ENCODE data around the gene ARHGEF4.
A peak's percentile ranks its signal among the peaks of the same experiment; 100 is the strongest.

ARHGEF4 gene, protein sequence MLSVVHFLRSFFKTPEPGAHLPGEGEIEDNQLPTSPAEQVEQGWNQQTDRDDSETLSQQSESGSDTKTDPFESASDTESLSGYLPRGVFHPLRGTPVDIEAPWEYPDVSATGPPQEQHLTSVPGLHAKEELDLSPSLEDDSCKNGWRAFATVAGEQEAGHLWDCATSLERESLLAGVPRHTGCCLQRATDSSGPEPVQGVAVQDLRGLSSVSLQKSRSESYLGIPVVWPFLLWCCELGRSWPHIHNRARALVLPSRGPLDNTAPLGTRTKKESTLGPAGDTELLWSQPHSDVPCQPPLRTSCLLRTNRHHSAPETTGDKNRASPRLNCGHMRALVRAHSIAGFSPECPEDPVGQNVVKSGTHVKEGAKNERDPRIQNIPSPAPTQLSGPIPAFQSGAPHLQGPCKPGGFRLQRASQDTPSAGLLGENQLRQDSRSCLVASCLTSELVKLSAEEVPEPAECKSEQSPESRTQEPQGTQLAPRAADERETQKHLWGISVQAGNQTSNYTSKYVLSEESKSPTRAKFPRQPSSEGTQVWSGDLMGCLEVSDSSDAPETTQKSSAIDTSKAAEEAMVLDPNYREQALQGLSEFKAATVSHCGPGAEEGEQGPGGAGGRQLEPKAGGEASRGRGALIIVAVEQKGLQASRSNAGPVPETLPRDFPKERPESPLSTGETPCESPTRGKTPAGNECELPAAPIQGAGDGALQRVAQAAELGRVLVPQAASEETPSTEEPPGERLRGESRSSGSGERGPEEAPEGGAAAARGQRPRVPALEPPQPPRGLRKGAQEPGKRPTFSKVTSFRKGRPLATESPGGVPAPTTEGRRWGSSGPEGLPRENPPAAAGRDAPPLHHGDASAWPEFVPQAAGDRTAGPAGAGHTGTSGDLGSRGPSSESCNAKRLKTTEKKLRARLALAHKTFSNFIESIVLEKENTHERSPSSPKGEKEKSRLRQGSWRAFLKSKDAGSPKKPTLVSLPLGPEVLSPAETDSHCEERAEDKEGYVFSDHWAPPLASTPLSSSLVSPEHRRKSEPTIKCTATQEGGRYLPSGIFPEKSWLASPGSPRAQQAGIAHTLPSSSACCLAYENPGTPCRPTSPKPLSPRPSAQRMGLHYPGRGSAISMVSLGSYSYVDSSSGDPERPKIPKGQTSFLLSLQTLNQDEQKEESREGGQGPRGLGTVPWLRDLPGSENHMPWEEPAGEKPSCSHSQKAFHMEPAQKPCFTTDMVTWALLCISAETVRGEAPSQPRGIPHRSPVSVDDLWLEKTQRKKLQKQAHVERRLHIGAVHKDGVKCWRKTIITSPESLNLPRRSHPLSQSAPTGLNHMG (N-terminal part only)

DNA sequence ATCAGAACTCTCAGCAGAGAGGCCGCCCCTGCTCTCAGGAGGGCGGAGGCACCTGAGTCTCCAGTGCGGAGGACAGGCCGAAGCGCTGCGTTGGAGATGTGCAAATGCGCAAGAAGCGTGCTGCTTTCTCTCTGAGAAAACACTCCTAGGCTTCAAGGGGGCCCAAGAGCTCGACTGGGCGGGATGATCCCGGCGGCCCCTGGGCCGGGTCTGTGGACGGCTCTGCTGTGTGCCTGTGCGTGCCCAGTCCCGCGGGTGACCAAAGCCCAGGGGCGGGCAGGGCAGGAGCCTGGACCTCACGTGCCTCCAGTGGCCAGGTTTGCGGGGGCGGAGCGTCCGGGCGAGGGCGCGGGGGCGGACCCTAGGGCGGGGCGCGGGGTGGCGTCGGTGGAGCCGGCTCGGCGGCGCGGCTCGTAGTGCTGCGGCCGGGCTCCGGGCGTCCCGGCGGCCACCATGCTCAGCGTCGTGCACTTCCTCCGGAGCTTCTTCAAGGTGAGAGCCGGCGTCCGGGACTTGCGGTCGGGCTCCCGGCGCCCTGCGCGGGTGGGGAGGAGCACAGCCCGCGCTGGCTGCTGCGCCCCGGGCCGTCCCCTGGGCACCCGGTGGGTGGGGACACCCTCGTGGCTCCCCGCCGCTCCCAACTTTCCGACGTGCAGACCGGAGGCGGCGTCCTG, at the start of gene ARHGEF4:
Gene ARHGEF4, plus strand, starts transcription at position 414 of the 674 bp plus-strand sequence. Its CDS starts 40 bp downstream, at position 454.
- peak in 2 of 3 donors; percentile 3 to 25 for DNase-seq

DNA sequence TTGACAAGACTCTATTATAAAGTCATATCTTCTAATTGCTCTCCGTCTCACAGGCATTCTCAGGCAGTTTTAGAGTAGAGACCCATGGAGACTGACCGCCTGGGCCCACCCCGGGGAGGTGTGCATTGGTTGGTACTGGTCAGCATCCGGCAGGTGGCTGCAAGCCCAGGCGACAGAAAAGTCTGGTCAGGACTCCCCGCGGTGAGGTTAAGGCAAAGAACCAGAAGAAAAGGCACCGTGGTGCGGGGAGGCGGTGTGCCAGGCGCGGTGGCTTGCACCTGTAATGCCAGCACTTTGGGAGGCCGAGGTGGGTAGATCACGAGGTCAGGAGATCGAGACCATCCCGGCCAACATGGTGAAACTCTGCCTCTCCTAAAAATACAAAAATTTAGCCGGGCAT, 48.9 kb upstream of the ARHGEF4 start:
- DNase-seq, result no peak

DNA sequence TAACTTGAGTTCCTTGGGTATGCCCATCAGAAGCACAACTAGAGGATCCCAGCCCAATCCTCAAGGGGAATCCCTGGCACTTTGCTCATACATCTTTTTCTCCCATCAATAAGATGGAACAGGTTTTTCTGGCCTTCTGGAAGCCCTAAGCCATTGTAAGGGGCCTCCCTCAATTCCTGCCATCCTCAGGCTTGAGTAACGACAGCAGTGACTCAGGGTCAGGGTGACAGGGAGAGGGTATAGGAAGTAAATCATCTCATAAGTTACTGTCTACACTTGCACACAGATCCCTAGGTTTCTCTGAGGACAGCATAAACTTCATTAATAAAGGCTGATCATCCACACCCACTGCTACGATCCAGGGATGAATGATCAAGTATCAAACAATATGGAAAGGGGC, 46.4 kb upstream of the ARHGEF4 start:
- DNase-seq, result no peak

DNA sequence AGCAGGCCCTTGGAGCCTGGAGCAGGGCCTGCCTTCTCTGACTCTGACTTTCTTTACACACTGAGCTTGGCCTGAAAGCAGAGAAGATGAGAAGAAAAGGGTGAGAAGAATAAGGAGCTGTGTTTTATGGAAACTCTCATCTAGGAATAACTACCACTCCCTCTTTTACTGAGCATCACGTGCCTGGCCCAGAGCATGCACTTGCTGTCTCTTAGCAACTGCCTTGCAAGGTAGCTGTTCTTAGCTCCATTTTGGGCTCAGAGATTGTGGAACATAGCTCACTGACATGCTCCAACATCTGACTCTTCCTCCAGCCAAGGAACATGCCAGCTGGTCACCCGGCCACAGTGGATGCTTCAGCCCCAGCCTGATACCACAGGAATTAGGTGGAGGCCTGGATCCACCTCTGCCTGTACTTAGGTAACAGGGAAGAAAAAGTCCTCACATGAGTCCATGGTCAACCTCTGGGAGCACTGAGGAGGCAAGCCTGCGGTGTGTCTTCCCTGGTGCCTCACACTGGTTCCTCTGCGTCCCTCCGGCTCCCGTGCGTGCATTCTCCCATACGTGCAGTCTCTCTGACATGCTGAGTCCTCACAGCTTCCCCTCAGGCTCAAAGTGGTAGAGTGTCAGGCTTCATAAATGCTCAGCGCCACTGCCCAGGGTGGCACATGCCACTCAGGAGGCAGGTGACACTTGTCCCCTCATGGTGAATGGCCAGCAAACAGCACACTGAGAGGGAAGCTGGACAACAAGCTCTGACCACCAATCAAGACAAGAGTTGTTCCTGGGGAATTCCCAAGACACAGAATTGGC, 45.7 kb upstream of the ARHGEF4 start:
- no peak for DNase-seq

DNA sequence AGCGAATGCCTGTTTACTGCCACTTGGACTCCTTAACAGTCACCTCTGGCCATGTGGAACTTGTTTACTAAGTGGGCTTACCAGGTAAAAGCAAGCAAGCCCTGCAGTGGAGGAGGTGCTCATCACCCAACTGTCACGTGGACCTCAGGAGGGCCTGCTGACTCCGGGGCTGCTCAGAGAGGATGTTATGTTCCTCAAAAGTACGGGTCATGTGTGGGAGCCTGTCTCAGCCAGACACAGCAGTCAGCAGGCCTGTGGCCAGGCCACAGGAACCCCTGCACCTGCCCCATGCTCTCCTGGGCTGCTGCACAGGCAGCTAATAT, 45.1 kb upstream of the ARHGEF4 start:
- peak; percentile 21 to 47 (median 32) for DNase-seq

DNA sequence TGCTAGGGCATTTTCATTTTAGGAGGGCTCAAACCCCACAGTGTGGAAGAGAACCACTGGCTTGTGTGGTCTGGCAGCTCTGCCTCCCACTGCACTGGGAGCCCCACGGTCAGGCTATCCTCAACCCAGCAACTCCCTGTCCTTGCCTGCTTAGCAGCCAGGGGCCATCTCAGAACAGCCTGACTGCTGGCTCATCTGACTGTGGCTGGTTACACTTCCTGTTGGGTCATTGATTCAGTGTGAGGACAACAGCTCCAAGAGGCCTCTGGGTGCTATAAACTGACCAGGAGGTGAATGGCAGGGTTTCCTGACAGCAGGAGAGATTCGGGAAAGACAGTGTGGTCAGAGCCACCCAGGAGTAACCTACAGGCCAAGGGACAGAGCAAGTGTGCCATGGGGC, 41.3 kb upstream of the ARHGEF4 start:
- peak; percentile 20 to 32 (median 22) for DNase-seq

DNA sequence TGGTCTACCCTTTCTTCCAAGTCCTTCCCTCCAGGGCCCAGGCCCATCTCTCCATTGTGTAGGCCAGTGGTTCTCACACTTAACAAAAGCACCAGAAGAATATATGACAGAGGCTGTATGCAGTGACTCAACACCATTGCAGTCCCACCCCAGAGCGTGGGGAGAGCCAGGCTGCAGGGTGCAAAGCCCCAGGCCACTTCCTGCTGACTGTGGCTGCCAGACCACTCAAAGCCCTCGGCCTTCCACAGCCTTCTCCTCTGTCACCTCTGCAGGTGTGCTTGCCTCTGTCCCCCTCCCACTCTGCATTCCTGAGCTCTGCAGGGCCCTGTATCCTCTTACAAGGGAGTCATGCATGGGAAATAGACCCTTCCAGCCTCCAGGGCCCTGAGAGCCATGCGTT, 40.4 kb upstream of the ARHGEF4 start:
- no peak for DNase-seq

DNA sequence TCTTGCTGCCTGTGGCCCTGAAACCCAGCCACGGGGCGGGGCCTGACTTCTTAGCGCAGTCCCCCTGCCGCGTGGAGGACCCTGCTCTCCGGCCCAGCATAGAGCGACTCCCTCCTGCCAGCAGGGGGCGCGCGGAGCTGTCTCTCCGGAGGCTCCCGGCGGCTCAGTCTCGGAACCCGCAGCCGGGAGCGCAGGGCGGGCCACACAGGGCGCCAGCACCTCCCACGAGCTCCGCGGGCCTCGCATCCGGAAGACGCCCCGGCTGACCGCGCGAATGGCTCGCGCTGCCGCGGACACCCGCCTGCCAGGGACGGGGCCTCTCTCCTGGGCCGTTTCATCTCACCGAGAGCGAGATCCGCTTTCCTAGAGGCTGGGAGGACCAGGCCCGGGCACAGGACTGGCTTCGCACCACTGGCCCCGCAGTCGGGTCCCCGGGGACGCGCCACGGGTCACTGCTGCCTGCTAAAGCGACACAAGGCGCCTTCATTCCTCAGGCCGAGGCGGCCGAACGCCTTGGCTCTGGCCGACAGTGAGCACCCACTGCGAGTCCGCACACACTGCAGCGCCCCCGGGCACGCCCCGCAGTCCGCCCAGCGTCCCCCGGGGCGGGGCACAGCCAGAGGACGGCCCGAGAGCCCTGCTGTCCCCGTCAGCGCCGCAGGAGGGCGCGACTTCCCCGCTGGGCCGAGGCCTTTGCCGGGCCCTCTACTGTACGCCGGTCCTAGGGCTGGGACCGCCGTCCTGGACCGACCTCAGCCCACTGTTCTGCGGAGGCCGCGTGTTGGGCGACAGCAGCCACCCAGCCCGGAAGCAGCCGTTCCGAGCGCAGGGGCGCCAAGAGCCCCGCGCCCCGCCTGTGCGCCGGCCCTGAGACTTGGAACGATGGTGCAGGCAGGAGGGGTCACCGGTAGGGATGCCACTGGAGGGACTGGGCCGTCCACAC, 39.0 kb upstream of the ARHGEF4 start:
- DNase-seq, result peak; percentile 92 to 98 (median 96)

DNA sequence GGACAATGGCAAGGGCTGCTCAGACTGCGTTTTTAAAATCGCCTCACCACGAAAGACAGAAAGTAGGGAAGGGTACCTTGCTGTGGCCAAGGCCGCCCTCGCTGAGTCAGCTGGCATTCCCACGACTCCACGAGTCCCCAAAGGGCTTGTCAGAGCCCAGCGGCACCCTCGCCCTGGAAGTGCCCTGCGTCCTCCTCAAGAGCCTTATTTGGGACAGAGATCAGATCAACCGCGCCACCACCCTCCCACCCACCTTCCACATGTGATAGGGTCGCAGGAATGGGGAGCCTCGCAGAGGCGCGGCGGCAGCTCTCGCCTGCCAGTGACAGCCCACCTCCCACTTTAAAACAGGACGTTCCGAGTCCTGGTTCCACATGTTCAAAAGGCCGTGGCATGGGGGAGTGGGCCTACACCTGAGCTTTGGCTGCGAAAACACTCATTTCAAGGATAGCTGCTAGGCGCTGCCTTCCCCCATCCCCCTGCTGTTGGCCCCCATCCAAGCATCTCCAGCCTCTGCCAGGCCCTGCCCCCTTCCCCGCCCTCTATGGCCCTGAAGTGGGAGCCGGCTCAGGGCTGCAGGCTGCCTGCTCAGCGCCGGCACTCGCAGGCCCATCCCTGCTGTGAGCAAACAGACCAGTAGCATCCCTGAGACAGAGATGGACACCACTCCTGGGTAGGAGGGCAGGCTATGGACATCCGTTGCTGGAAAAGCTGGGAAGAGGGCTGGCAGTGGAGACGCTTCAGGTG, 38.1 kb upstream of the ARHGEF4 start:
- DNase-seq, result no peak

DNA sequence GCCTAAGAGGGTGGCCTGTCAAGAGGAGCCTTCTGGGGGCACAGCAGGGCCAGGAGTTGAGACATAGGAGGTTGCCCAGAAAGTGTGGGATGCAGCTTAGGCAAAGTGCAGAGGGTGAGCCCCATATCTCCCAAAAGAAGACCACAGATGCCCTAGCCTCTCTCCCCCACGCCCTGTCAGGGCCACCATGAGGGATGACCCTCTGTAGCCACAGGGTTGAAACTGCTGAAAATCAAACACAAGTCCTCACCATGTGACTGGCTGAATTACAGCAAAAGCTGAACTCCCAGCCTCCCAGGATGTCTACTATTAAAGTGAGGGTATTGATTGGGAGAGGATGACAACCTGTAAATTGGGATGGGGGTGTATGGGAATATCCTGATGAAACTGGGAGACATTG, 37.4 kb upstream of the ARHGEF4 start:
- no peak for DNase-seq

DNA sequence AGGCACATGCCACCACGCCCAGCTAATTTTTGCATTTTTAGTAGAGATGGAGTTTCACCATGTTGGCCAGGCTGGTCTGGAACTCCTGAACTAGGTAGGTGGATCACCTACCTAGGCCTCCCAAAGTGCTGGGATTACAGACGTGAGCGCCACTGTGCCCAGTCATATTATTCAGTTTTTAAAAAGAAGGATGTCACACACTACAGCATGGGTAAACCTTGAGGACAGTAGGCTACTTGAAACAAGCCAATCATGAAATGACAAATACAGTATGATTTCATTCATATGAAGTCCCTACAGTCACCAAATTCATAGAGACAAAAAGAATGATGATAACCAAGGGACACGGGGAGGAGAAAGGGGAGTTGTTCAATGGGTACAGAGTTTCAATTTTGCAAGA, 31.1 kb upstream of the ARHGEF4 start:
- no peak for DNase-seq

DNA sequence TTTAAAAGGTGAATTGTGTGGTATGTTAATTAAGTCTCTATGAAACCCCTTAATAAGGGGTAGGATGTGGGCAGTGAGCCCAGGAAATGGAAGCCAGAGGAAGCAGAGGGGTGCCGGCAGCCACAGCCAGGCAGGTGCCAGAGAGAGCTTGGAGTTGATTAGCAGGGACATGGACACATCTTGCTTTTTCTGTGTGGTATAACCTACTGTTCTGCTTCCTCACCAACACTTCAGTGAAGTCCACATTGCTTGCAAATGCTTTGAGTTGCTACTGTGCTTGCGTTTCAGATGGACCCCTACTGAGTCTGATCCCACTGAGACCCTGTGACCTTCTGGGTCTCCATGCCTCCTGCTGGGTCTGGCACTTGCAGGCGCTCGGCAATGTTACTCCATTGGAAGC, 30.3 kb upstream of the ARHGEF4 start:
- DNase-seq, result no peak

DNA sequence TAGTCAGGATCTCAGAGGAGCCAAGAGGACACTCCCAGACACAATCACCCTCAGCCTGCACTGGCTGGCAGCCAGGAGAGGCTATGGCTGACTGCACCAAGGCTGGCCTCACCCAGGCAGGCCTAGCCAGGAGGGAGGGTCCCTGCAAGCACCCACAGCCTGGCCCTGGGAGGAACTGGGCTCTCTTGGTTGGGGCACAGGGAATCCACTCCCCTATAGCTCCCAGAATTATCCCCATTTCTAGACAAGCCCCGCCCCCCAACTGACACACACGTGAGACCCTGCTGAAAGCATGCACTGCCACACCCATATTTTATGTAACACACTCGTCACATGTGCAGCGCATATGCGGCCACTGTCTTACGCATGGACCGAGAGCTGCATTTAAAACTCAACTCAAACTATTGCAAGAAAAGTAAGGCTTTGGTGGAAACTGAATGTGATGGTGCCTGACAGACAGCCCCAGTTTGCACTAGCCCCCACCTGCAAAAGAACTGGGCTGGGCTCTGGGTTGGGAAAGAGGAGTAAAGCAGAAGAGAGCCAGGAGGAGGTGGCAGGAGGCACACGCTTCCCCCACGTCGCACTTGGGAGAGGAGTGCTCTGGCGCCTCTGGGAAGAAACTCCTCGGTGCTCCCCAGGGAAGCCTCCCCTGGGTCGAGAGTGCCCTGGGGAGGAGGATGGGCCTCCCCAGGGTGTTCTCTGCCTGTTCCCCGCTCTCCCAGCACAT, 28.9 kb upstream of the ARHGEF4 start:
- DNase-seq, result no peak

DNA sequence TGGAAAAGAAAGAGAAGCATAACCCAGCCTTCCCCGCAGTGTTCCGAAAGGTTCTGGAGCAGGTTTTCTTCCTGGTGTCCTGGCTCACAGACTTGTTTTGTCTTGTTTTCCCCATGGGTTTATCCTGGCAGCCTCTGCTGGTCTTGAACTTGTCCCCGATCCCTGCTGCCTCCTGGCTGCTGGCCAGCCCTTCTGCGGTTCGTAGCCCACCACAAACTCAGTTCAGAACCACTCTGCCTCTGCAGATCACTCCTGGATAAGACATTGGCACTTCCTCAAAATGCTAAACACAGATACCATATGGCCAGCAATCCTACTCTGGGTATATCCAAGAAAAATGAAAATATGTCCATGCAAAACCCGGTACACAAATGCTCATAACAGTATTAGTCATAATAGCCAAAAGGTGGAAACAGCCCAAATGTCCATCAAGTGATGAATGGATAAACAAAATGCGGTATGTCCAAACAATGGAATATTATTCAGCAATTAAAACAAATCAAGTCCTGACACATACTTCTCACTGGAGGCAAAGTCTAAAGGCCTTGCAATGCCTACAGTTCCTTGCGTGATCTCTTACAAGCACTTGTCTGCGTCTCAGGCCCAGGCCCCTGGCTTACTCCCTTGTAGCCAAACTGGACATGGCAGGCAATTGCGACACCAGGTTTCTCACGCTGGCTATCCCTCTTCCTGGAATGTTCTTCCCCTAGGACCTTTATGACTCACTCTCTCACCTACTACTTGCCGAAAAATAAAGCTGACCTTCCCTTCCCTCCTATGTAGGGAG, 28.0 kb upstream of the ARHGEF4 start:
- no peak for DNase-seq

DNA sequence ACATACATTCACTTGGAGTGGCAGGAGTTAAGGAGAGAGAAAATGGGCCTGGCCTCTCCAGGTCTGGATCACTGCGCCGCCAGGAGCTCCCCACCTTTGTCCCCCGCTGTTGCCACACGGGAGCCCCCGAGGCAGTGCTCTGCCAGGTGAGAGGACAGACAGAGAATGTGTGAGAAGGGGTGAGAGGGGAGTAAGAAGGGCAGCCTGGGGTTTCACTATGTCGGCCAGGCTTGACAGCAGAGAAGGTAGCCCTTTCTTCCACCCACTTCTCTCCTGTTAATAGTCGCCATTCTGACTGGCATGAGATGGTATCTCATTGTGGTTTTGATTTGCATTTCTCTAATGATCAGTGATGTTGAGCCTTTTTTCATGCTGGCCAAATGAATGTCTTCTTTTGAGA, 26.2 kb upstream of the ARHGEF4 start:
- DNase-seq, result no peak

DNA sequence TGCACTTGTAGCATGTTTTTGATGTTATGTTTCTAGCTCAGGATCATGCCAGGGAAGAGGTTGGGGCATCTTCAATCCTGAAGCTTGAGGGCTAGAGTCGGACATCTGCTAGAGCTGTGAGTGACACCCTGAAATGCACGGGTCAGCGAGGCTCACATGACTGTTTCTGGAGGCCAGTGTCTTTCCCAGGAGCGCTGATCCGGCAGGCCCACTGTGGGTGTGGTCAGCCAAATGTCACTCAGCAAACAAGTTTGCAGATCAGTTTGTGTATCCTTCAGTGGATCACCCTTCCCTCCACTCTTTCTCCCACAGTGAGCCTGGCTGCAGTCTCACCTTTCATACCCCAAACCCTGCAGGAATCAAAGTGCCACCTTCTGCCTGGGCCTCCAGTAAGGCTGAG, 23.0 kb upstream of the ARHGEF4 start:
- no peak for DNase-seq

DNA sequence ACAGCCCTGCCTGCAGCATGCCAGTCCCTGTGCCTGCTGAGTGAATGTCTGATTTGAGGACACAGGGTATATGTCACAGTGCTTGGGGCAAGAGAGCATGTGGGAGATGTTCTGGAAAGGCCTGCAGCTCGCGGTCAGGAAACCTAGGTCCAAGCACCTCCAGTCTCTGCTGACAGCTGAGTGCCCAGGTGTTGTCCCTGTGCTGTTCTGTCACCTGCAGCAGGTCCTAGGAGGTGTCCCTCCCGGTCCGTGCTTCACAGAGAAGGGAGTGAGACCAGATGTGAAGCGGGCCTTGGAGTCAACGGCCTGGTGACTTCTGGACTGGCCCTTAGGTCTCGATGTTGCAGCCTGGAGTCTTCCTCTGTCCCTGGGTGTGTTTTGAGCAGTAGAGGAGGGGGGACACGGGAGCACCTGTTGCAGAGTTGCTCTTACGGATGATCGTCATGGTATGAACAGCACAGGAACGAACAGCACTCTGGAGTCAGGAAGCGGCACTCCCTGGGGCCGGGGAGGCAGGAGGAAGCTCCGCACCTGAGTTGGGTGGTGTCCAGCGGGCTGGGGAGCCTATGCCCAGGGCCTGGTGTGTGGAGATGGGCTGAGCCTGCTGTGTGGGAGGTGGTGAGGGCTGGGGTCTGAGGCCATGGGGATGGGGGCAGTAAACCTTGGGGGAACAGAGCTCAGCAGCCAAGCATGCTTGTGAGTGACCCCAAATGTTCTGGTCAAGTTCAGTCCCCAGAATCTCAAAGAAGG, 21.6 kb upstream of the ARHGEF4 start:
- no peak for DNase-seq
